ENCODE data around the gene ST6GALNAC3. TPM values are rescaled to one million over a fixed set of nuclear protein-coding genes. Genes with fewer than 3 reads are reported as not detected.

ST6GALNAC3 gene
- polyA plus RNA-seq, 1 experiment = 0.05 TPM

DNA sequence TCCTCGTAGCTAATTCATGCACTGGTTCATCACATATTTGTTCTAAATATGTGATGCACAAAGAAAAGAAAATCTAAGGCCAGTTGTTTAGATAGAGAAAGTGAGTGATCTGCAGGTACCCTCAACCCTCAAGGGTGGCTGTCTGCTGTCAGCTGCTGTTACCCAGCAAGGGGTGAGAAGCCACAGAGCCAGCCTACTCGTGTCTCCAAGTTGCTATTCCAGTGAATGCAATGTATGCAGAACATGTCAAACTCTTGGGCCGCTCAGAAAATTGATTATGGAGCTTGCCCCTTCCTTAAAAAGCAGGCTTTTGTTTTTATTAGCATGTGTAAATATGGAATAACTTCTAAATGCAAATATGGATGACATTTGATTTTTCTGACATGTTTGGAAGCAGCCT lies 456.4 kb downstream of the ST6GALNAC3 start:
- TF ChIP-seq, protein P1, sequence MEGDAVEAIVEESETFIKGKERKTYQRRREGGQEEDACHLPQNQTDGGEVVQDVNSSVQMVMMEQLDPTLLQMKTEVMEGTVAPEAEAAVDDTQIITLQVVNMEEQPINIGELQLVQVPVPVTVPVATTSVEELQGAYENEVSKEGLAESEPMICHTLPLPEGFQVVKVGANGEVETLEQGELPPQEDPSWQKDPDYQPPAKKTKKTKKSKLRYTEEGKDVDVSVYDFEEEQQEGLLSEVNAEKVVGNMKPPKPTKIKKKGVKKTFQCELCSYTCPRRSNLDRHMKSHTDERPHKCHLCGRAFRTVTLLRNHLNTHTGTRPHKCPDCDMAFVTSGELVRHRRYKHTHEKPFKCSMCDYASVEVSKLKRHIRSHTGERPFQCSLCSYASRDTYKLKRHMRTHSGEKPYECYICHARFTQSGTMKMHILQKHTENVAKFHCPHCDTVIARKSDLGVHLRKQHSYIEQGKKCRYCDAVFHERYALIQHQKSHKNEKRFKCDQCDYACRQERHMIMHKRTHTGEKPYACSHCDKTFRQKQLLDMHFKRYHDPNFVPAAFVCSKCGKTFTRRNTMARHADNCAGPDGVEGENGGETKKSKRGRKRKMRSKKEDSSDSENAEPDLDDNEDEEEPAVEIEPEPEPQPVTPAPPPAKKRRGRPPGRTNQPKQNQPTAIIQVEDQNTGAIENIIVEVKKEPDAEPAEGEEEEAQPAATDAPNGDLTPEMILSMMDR (IDR thresholded peaks at IDR 0.05; ENCODE audit: insufficient read depth, low read depth, low read length) = no peak
- no peaks in the 10 kb centered on the region for H3K36me3 ChIP-seq (ENCODE audit: control insufficient read depth, insufficient read depth, low read length)
- H3K4me3 ChIP-seq (ENCODE audit: low read depth, low read length) = no peak overlapping the region
- no peaks in the 10 kb centered on the region for H3K27me3 ChIP-seq (ENCODE audit: control insufficient read depth, insufficient read depth, low read length)
- ChIA-PET CTCF (no interaction called here), POLR2A (no interaction called here)
- DNase-seq (ENCODE audit: low read depth) = no peak

DNA sequence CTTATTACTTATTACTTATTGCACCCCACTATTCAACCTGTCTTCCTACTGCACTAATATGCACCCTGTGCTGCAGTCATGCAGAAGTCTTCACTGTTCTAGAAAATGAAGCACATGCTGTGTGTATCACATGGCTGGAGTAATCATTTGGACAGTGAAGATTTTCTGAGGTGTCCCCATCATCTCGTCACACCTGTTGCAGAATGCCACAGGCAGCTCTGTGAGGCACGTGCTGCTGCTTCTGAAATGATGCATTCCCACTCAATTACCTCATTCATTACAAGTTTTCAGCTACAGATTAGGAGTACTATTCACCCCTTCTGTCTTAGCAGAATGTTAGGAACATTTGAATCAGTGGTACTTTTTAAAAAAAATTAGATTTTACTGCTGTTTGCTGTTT lies 467.1 kb downstream of the ST6GALNAC3 start:
- ChIA-PET POLR2A (no interaction called here), CTCF (no interaction called here)
- no peak for DNase-seq (ENCODE audit: low read depth)
- Histone ChIP-seq H3K27me3 (ENCODE audit: control insufficient read depth, insufficient read depth, low read length) (no peaks in the 10 kb centered on the region), H3K4me3 (ENCODE audit: low read depth, low read length) (no peak overlapping the region), H3K36me3 (ENCODE audit: control insufficient read depth, insufficient read depth, low read length) (no peaks in the 10 kb centered on the region)
- TF ChIP-seq, protein P1 (IDR thresholded peaks at IDR 0.05; ENCODE audit: insufficient read depth, low read depth, low read length) = no peak

DNA sequence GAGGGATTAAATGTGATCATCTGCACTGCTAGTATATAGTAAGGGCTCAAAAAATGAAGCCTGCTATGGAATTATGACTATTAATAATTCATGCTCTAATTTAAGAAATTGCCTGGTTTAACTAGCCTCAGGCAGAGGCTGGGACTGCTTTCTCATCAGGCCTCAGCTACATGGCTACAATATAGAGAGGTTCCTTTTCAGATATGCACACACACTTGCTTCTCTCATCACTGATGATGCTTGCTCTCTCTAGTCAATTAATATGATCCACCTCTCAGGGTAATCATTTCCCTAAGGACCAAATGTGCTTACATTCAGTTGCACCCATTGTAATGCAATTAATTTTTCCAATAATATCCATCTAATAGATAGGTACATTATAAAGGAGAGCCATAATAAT lies 467.8 kb downstream of the ST6GALNAC3 start:
- ChIA-PET CTCF (no interaction called here), POLR2A (no interaction called here)

DNA sequence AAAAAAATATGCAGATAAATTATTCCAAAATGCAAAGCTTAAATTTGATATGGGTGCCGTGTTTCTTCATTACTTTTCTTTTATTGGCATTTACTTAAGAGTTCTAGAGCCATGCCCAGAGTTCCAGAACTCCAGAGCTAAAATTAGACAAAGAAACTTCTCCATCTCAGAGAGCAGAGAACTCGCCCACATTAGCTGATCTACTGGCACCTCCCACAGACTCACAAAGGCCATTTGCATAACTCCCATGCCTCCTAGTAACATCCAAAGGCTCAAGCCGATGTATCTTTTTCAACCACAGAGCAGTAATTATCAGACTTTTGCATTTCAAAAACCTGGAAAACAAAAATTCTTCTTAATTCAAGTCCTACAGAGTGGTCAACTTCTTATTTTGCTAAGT lies 468.9 kb downstream of the ST6GALNAC3 start:
- ChIA-PET CTCF (no interaction called here), POLR2A (no interaction called here)
- no peaks in the 10 kb centered on the region for H3K36me3 ChIP-seq (ENCODE audit: control insufficient read depth, insufficient read depth, low read length)

More for the DNA sequence above, 467.8 kb downstream of the ST6GALNAC3 start:
- Histone ChIP-seq H3K36me3 (ENCODE audit: control insufficient read depth, insufficient read depth, low read length) (no peaks in the 10 kb centered on the region), H3K4me3 (ENCODE audit: low read depth, low read length) (no peak overlapping the region), H3K27me3 (ENCODE audit: control insufficient read depth, insufficient read depth, low read length) (no peaks in the 10 kb centered on the region)
- TF ChIP-seq, protein P1 (IDR thresholded peaks at IDR 0.05; ENCODE audit: insufficient read depth, low read depth, low read length) = no peak
- DNase-seq (ENCODE audit: low read depth) = no peak

DNA sequence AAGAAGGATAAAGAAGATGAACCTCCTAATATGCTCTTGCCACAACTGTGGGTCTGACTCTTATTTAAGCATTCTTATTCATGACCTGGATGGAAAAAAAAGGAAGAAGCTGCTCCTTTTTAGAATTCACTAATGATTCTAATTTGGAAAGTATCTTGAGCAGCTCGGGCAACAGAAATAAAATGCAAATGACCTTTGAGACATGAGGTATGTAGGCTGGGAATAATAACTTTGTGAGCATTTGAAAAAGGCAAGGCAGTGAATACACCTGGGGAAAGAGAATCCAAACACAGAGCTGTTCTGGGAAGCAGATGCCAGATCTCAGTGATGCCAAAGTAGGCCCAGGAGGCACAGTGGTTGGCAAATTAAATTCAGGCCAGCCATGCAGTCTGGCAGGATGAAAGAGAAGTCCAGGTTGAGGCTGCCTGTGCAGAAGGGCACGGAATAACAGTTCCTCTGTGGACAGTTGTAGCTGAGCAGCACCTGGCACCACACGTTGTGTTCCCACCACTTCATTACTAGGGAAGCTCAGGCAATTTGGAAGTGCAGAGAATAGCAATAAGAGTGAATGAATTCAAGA lies 471.9 kb downstream of the ST6GALNAC3 start:
- ChIA-PET CTCF (no interaction called here), POLR2A (no interaction called here)
- no peak for DNase-seq (ENCODE audit: low read depth)
- H3K36me3 ChIP-seq (ENCODE audit: control insufficient read depth, insufficient read depth, low read length) = no peaks in the 10 kb centered on the region
- H3K27me3 ChIP-seq (ENCODE audit: control insufficient read depth, insufficient read depth, low read length) = no peaks in the 10 kb centered on the region
- TF ChIP-seq, protein P1 (IDR thresholded peaks at IDR 0.05; ENCODE audit: insufficient read depth, low read depth, low read length) = no peak
- H3K4me3 ChIP-seq (ENCODE audit: low read depth, low read length) = no peak overlapping the region

More for the DNA sequence above, 468.9 kb downstream of the ST6GALNAC3 start:
- DNase-seq (ENCODE audit: low read depth) = no peak
- Histone ChIP-seq H3K27me3 (ENCODE audit: control insufficient read depth, insufficient read depth, low read length) (no peaks in the 10 kb centered on the region), H3K4me3 (ENCODE audit: low read depth, low read length) (no peak overlapping the region)
- TF ChIP-seq, protein P1 (IDR thresholded peaks at IDR 0.05; ENCODE audit: insufficient read depth, low read depth, low read length) = no peak
